GM19455 (cell line): Measurements from ENCODE around the gene JAZF1.

Experiments used
- ATAC-seq: cut with Tn5 transposase; IDR thresholded peaks from one replicate; pipeline ENCODE4 v1.9.1; 2021; ENCODE audit not compliant: unreplicated experiment

JAZF1 gene

GRCh38 chr7:28192786-28193585 lies 12.4 kb upstream of the JAZF1 start:
- no peak for ATAC-seq

GRCh38 chr7:28191751-28192150 lies 11.2 kb upstream of the JAZF1 start:
- ATAC-seq, result no peak

GRCh38 chr7:28191184-28191583 lies 10.6 kb upstream of the JAZF1 start:
- ATAC-seq, result no peak

- ATAC-seq, result no peak
Measured at GRCh38 chr7:28190077-28190710, 9.6 kb upstream of the JAZF1 start.

- ATAC-seq, result no peak
Measured at GRCh38 chr7:28187012-28187411, 6.4 kb upstream of the JAZF1 start.

GRCh38 chr7:28183627-28184026 lies 3.0 kb upstream of the JAZF1 start:
- ATAC-seq, result no peak

- ATAC-seq, result no peak
Measured at GRCh38 chr7:28182071-28182471, 1.5 kb upstream of the JAZF1 start.

GRCh38 chr7:28181416-28181815 lies 821 bp upstream of the JAZF1 start:
- ATAC-seq, result no peak

GRCh38 chr7:28180031-28180363 lies 598 bp downstream of the JAZF1 start:
- no peak for ATAC-seq

GRCh38 chr7:28179120-28180030 lies 1.2 kb downstream of the JAZF1 start:
- ATAC-seq, result peak; percentile 84

GRCh38 chr7:28178599-28178998 lies 2.0 kb downstream of the JAZF1 start:
- ATAC-seq, result no peak

- no peak for ATAC-seq
Measured at GRCh38 chr7:28177836-28178235, 2.8 kb downstream of the JAZF1 start.

- no peak for ATAC-seq
Measured at GRCh38 chr7:28176645-28177044, 4.0 kb downstream of the JAZF1 start.

GRCh38 chr7:28176174-28176573 lies 4.4 kb downstream of the JAZF1 start:
- no peak for ATAC-seq

- no peak for ATAC-seq
Measured at GRCh38 chr7:28174901-28175661, 5.5 kb downstream of the JAZF1 start.

GRCh38 chr7:28174442-28174841 lies 6.2 kb downstream of the JAZF1 start:
- ATAC-seq, result no peak

- no peak for ATAC-seq
Measured at GRCh38 chr7:28173531-28173930, 7.1 kb downstream of the JAZF1 start.

- ATAC-seq, result no peak
Measured at GRCh38 chr7:28172958-28173357, 7.6 kb downstream of the JAZF1 start.

GRCh38 chr7:28170701-28171100 lies 9.9 kb downstream of the JAZF1 start:
- ATAC-seq, result no peak

GRCh38 chr7:28169230-28169629 lies 11.4 kb downstream of the JAZF1 start:
- ATAC-seq, result no peak
